Neural cell (in vitro differentiated cells): Measurements from ENCODE around the gene MAP2K4. TPM values are rescaled to one million over a fixed set of nuclear protein-coding genes. Genes with fewer than 3 reads are reported as not detected.

ENCODE experiments used
- H2AFZ ChIP-seq: fragments of 200-600, 300-800 bp; sonication (generic), shearing (Covaris generic); 2 replicates; pipeline ENCODE4 v1.6.0; 2014; ENCODE audit warnings: low read depth, mild to moderate bottlenecking, antibody characterized with exemption, low read length, moderate library complexity
- H3F3A ChIP-seq: fragments of 200-600 bp; shearing (Covaris generic); 2 replicates; pipeline ENCODE4 v1.6.1; 2016; ENCODE audit warnings: mild to moderate bottlenecking, moderate library complexity, mixed read lengths, antibody characterized with exemption, low read length; ENCODE audit not compliant: insufficient read depth, poor library complexity, severe bottlenecking
- H3K27ac ChIP-seq: fragments of 200-600, 300-800 bp; sonication (generic), shearing (Covaris generic); 2 replicates; pipeline ENCODE4 v1.5.1; 2014; ENCODE audit warnings: mild to moderate bottlenecking, low read length, moderate library complexity
- H3K27me3 ChIP-seq: fragments of 300-800, 200-600 bp; sonication (generic), shearing (Covaris generic); 2 replicates; pipeline ENCODE4 v1.6.0; 2014; ENCODE audit warnings: mild to moderate bottlenecking, low read depth, low read length, moderate library complexity; ENCODE audit not compliant: insufficient read depth
- H3K36me3 ChIP-seq: fragments of 300-800, 200-600 bp; sonication (generic), shearing (Covaris generic); 2 replicates; pipeline ENCODE4 v1.5.1; 2014; ENCODE audit warnings: mild to moderate bottlenecking, antibody characterized with exemption, low read length, moderate library complexity; ENCODE audit not compliant: insufficient read depth
- H3K4me2 ChIP-seq: fragments of 300-800, 200-600 bp; sonication (generic), shearing (Covaris generic); 2 replicates; pipeline ENCODE4 v1.6.0; 2014; ENCODE audit warnings: mild to moderate bottlenecking, low read length
- H3K4me3 ChIP-seq: fragments of 300-800, 200-600 bp; sonication (generic), shearing (Covaris generic); 2 replicates; pipeline ENCODE4 v1.5.1; 2014; ENCODE audit warnings: mild to moderate bottlenecking, low read length, moderate library complexity
- H3K79me2 ChIP-seq: fragments of 200-600 bp; shearing (Covaris generic); replicated peaks from 2 replicates; pipeline ENCODE4 v1.6.0; 2014; ENCODE audit warnings: mild to moderate bottlenecking, low read length, moderate library complexity; ENCODE audit not compliant: insufficient read depth
- H3K9ac ChIP-seq: fragments of 300-800, 200-600 bp; sonication (generic), shearing (Covaris generic); 2 replicates; pipeline ENCODE4 v1.6.1; 2016; ENCODE audit warnings: mild to moderate bottlenecking, low read length, mixed read lengths
- H3K9me2 ChIP-seq: fragments of 200-600 bp; shearing (Covaris generic); 2 replicates; pipeline ENCODE4 v1.6.1; 2016; ENCODE audit warnings: mild to moderate bottlenecking, low read length, mixed read lengths; ENCODE audit not compliant: insufficient read depth
- H3K9me3 ChIP-seq: fragments of 200-600, 300-800 bp; sonication (generic), shearing (Covaris generic); 2 replicates; pipeline ENCODE4 v1.6.1; 2016; ENCODE audit warnings: mild to moderate bottlenecking, mixed run types, low read length, moderate library complexity, mixed read lengths
- H4K20me1 ChIP-seq: fragments of 200-600 bp; shearing (Covaris generic); 2 replicates; pipeline ENCODE4 v1.6.1; 2016; ENCODE audit warnings: mild to moderate bottlenecking, mixed run types; ENCODE audit not compliant: insufficient read depth
- CTCF ChIP-seq: fragments of 450-650 bp; IDR thresholded peaks from 2 replicates; pipeline ENCODE4 v1.5.1; 2014; ENCODE audit warnings: antibody characterized with exemption, mild to moderate bottlenecking, moderate library complexity; ENCODE audit not compliant: poor library complexity, severe bottlenecking
- EP300 ChIP-seq: fragments of 450-650 bp; conservative IDR thresholded peaks from 2 replicates; pipeline ENCODE4 v1.6.1; 2014; ENCODE audit warnings: antibody characterized with exemption, mild to moderate bottlenecking, moderate library complexity; ENCODE audit not compliant: poor library complexity, severe bottlenecking
- EZH2 ChIP-seq: fragments of 200-600, 300-800 bp; shearing (Covaris generic), sonication (generic); IDR thresholded peaks from 2 replicates; pipeline ENCODE4 v1.6.1; 2014; ENCODE audit warnings: antibody characterized with exemption, low read length, borderline replicate concordance, mild to moderate bottlenecking; ENCODE audit not compliant: insufficient read depth, poor library complexity, severe bottlenecking
- MXI1 ChIP-seq: fragments of 450-650 bp; conservative IDR thresholded peaks from 2 replicates; pipeline ENCODE4 v1.6.1; 2014; ENCODE audit warnings: antibody characterized with exemption, mild to moderate bottlenecking; ENCODE audit not compliant: poor library complexity, severe bottlenecking
- POLR2AphosphoS5 ChIP-seq: IDR thresholded peaks from 2 replicates; pipeline ENCODE4 v1.6.1; 2012
- RAD21 ChIP-seq: fragments of 450-650 bp; conservative IDR thresholded peaks from 2 replicates; pipeline ENCODE4 v1.6.1; 2014; ENCODE audit warnings: antibody characterized with exemption, mild to moderate bottlenecking, moderate library complexity
- SMC3 ChIP-seq: fragments of 450-650 bp; conservative IDR thresholded peaks from 2 replicates; pipeline ENCODE4 v1.6.1; 2014; ENCODE audit warnings: antibody characterized with exemption, mild to moderate bottlenecking, moderate library complexity; ENCODE audit not compliant: poor library complexity
- TAF1 ChIP-seq: IDR thresholded peaks from 2 replicates; pipeline ENCODE4 v1.6.1; 2012; ENCODE audit warnings: low read depth
- polyA plus RNA-seq: library from polyadenylated mRNA; depleted of rRNA; stranded (reverse); fragments of >200 nt; gene quantifications from 2 replicates; pipeline ENCODE4 v1.2.3, GENCODE V29; 2014
- TF ChIP-seq, protein P1 (sequence below): IDR thresholded peaks from 2 replicates; pipeline ENCODE4 v1.6.1; 2012; ENCODE audit warnings: borderline replicate concordance

MAP2K4 gene
- polyA plus RNA-seq, 1 donor from 2014 or later, result 78.4 TPM

DNA sequence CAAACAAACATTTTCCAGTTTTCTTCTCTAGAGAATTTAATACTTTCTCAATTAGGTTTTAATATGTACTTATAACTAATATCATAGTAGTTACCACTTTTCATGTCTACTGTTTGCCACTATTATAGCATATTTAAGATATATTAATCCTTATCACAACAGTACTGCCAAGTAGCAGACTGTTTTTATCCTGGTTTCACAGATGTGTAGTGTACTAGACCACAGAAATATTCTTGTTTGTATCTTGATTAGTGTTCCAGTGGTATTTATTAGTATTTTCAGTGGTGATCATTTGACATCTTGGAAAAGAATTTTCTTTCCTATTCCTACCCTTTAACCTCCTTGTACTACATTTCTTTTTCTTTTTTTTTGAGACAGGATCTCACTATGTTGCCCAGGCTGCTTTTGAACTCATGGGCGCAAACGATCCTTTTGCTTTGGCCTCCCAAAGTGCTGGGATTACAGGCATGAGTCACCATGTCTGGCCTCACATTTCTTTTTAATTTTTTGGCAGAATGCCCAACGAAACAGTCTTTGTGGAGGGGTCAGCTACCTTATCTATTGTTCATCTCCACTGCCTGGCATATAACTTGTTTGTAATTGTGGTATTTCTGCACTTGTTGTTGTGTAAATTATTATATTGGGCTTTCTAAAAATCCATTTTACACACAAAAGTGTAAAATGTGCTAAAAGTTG is 27.2 kb downstream of the MAP2K4 start:
- H3K4me3 ChIP-seq, result no peak overlapping the region
- H3K4me2 ChIP-seq, result no peak overlapping the region
- peaks cover 84% of the 10 kb centered on the region for H3K79me2 ChIP-seq
- no peaks in the 10 kb centered on the region for H3K36me3 ChIP-seq
- H3F3A ChIP-seq, result no peaks in the 10 kb centered on the region
- no peaks in the 10 kb centered on the region for H3K9me3 ChIP-seq
- TF ChIP-seq POLR2AphosphoS5, result no peak
- no peak for TF ChIP-seq EP300
- TF ChIP-seq MXI1, result no peak
- no peak for TF ChIP-seq TAF1
- TF ChIP-seq RAD21, result no peak
- no peak for TF ChIP-seq SMC3
- no peak for TF ChIP-seq CTCF
- TF ChIP-seq, protein P1, sequence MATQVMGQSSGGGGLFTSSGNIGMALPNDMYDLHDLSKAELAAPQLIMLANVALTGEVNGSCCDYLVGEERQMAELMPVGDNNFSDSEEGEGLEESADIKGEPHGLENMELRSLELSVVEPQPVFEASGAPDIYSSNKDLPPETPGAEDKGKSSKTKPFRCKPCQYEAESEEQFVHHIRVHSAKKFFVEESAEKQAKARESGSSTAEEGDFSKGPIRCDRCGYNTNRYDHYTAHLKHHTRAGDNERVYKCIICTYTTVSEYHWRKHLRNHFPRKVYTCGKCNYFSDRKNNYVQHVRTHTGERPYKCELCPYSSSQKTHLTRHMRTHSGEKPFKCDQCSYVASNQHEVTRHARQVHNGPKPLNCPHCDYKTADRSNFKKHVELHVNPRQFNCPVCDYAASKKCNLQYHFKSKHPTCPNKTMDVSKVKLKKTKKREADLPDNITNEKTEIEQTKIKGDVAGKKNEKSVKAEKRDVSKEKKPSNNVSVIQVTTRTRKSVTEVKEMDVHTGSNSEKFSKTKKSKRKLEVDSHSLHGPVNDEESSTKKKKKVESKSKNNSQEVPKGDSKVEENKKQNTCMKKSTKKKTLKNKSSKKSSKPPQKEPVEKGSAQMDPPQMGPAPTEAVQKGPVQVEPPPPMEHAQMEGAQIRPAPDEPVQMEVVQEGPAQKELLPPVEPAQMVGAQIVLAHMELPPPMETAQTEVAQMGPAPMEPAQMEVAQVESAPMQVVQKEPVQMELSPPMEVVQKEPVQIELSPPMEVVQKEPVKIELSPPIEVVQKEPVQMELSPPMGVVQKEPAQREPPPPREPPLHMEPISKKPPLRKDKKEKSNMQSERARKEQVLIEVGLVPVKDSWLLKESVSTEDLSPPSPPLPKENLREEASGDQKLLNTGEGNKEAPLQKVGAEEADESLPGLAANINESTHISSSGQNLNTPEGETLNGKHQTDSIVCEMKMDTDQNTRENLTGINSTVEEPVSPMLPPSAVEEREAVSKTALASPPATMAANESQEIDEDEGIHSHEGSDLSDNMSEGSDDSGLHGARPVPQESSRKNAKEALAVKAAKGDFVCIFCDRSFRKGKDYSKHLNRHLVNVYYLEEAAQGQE, result no peak
- TF ChIP-seq EZH2, result no peak
- H3K27me3 ChIP-seq, result no peaks in the 10 kb centered on the region
- H2AFZ ChIP-seq, result no peak overlapping the region
- H3K9me2 ChIP-seq, result no peaks in the 10 kb centered on the region
- H4K20me1 ChIP-seq, result no peaks in the 10 kb centered on the region
- no peak overlapping the region for H3K27ac ChIP-seq
- no peak overlapping the region for H3K9ac ChIP-seq

DNA sequence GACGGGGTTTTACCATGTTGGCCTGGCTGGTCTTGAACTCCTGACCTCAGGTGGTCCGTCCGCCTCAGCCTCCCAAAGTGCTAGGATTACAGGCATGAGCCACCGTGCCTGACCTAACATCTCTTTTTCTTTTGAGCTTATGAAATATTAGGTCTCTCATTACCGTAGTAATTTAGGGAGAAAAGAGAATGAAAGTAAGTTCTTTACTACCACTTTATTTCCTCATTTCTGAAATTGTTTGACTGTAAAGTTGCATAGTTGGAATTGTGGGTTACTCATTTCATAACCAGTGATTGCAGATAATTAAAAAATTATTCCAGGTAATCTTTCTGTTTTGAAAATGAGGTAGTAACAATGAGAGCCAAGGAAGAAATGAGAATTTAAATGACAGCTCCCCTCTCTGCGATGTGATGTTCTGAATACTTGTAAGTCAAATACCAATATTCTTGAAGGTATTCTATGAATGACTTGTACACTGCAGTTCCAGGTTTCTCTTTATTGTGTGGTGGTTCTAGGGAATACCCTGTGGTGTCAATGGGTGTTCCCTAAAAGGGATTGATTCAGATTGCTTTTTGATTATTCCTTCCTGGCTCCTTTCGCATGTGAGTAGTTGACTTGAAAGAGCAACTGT is 28.3 kb downstream of the MAP2K4 start:
- no peaks in the 10 kb centered on the region for H3K27me3 ChIP-seq
- no peaks in the 10 kb centered on the region for H4K20me1 ChIP-seq
- peaks cover 87% of the 10 kb centered on the region for H3K79me2 ChIP-seq
- H2AFZ ChIP-seq, result no peak overlapping the region
- H3K36me3 ChIP-seq, result no peaks in the 10 kb centered on the region
- TF ChIP-seq RAD21, result no peak
- TF ChIP-seq EP300, result no peak
- TF ChIP-seq, protein P1, result no peak
- no peak for TF ChIP-seq CTCF
- no peak for TF ChIP-seq SMC3
- no peak for TF ChIP-seq POLR2AphosphoS5
- TF ChIP-seq MXI1, result no peak
- no peak for TF ChIP-seq TAF1
- H3F3A ChIP-seq, result no peaks in the 10 kb centered on the region
- H3K9ac ChIP-seq, result no peak overlapping the region
- H3K9me3 ChIP-seq, result no peaks in the 10 kb centered on the region
- no peak overlapping the region for H3K4me2 ChIP-seq
- H3K4me3 ChIP-seq, result no peak overlapping the region
- H3K27ac ChIP-seq, result no peak overlapping the region
- no peaks in the 10 kb centered on the region for H3K9me2 ChIP-seq
